OCI-M2 (cell line): ENCODE measurements around the gene TSPYL2.

Experiments
- DNase-seq: peaks from one replicate; lab custom pipeline; 2025; ENCODE audit not compliant: unreplicated experiment; lab: John Stamatoyannopoulos, UW

Gene TSPYL2

DNA sequence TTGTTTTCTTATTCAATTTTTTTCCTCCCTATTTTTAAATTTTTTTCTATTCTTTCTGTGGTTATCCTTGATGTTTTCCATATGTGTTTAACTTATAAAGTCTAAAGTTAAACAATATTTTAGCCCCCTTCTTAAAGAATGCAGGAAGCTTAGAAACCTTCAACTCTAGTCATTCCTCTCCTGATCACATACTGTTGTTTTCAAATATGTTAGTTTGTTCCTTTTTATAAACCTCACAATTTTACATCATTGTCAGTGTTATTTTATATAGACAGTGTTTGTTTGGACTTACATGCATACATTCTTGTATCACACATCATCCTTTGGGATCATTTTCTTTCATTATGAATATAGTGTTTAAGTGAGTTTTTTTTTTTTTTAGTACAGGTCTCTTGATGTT lies 43.3 kb downstream of the TSPYL2 start:
- DNase-seq, result no peak

DNA sequence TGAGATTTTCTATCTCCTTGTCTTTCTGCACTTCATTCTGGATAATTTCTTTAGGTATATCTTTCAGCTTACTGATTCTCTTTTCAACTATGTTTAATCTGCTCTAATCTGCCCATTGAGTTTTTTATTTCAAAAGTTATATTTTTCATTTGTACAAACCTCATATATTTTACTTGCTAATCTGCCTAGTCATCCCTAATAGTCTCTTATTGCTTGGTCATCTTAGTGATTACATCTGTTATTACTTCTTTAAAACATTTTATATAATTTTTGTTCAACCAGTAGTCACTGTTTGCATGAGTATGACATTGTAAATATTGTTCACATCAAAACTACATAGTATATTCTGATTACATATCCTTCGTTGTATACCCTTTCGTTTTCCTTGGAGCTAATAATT lies 44.2 kb downstream of the TSPYL2 start:
- no peak for DNase-seq

DNA sequence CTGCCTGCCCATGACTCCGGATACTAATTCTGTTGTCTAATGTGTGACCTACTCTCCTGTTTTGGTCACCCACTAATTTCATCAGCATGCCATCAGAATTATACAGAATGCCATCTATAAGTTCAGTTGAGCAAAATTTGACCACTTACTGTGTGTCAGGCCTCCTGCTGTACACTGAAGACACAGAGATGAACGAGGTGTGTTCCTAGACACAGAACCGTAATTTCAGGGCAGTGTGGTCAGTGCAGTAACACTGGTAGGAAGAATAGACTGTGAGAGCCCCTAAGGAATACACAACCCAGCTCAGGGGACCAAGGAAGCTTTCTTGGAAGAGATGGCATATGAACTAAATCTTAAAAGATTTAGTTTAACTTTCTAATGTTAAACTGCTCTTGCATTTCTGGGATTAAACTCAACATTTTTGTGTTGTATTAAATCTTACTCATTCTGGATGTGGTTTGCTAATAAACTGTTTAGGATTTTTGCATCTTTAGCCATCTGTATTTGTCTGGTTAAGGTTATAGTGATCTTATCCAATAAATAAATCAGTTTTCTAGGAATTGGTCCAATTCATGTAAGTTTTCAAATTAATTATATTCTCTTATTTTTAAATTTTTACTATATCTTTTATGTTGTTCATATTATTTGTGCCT lies 46.1 kb downstream of the TSPYL2 start:
- DNase-seq, result no peak

DNA sequence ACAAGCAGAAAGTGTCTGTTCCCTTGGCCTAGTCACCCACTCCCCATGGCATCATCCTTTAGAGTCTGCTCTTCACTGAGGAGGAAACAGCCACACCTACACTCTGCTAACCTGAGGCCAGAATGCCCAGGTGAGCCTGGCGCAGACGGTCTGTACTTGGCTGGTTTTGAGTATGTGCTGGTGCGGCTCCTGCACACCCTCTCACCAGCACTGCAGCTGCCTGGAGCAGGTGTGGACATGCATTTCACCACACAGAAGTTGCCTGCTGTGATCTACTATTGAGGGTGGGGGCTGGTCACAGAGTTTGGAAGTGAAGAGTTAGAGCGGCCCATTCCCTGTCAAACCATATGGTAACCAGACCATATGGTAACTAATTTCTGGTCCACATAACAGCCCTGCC lies 51.2 kb downstream of the TSPYL2 start:
- DNase-seq, result no peak

DNA sequence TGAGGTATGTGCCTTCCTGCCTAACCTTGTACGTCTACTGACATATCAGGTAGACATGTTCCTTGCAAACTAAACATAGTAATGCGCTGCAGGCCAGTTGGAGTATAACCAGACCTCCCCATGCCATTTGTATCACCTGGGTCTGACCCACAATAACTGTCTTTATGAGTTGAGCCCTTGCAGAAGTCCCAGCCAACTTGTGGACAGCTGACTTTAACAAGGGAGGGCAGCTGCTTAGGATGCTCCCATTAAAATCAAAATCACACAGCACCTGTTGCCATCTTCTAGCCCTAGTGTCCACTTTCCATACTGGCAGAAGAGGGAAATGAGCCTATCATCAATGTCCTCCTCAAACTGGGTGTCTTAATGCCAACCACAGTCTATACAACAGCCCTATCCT lies 53.4 kb downstream of the TSPYL2 start:
- DNase-seq, result no peak
